Hepatocyte (in vitro differentiated cells): Measurements from ENCODE around the gene NOD1.
"Not testable (repeated sequence)": the region's sequence is repeated elsewhere in the genome, so short reads cannot be mapped to it uniquely, and the experiment has no call there.

ENCODE experiments used
- EZH2 ChIP-seq: fragments of 200-600 bp; sonication (generic); IDR thresholded peaks from 2 replicates; pipeline ENCODE4 v1.6.1; 2016; ENCODE audit warnings: antibody characterized with exemption, mild to moderate bottlenecking, borderline replicate concordance
- TF ChIP-seq, protein P1 (sequence below): fragments of 200-600 bp; sonication (generic); IDR thresholded peaks from 2 replicates; pipeline ENCODE4 v1.5.1; 2016; ENCODE audit warnings: antibody characterized with exemption, mild to moderate bottlenecking; ENCODE audit not compliant: poor library complexity

- TF ChIP-seq, protein P1, sequence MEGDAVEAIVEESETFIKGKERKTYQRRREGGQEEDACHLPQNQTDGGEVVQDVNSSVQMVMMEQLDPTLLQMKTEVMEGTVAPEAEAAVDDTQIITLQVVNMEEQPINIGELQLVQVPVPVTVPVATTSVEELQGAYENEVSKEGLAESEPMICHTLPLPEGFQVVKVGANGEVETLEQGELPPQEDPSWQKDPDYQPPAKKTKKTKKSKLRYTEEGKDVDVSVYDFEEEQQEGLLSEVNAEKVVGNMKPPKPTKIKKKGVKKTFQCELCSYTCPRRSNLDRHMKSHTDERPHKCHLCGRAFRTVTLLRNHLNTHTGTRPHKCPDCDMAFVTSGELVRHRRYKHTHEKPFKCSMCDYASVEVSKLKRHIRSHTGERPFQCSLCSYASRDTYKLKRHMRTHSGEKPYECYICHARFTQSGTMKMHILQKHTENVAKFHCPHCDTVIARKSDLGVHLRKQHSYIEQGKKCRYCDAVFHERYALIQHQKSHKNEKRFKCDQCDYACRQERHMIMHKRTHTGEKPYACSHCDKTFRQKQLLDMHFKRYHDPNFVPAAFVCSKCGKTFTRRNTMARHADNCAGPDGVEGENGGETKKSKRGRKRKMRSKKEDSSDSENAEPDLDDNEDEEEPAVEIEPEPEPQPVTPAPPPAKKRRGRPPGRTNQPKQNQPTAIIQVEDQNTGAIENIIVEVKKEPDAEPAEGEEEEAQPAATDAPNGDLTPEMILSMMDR: not testable (repeated sequence)
- not testable (repeated sequence) for TF ChIP-seq EZH2
Measured at GRCh38 chr7:30509171-30509857, 30.7 kb upstream of the NOD1 start.
